Heart left ventricle (tissue), 16 donors: ENCODE measurements around the gene MGAT5. TPM values are rescaled to one million over a fixed set of nuclear protein-coding genes. Genes with fewer than 3 reads are reported as not detected.

ENCODE experiments used
- ATAC-seq, 4 donors: fragments of 200-7000 bp; cut with Tn5 transposase; one replicate each; pipeline ENCODE4 v1.9.1; 2020 to 2022; ENCODE audit warnings: moderate library complexity in 4 of 4, mild to moderate bottlenecking in 3 of 4, moderate number of reproducible peaks in 1 of 4
- DNase-seq, 5 donors: peaks; one replicate each; pipeline ENCODE4 v3.0.0-alpha.2; 2020
- H3K27ac ChIP-seq, 12 donors: fragments of 200-600 bp; sonication (generic) in 4 of 12; one replicate each; pipeline versions ENCODE4 v1.5.0 to v1.8.0; 2016 to 2022; ENCODE audit warnings: mild to moderate bottlenecking in 2 of 12
- H3K27me3 ChIP-seq, 9 donors: fragments of 200-600 bp; sonication (generic) in 2 of 9; one replicate each; pipeline versions ENCODE4 v1.5.1 to v1.8.0; 2016 to 2022; ENCODE audit warnings: mild to moderate bottlenecking in 3 of 9
- H3K36me3 ChIP-seq, 9 donors: fragments of 200-600 bp; sonication (generic) in 2 of 9; one replicate each; pipeline versions ENCODE4 v1.5.0 to v1.8.0; 2018 to 2022; ENCODE audit warnings: mild to moderate bottlenecking in 2 of 9
- H3K4me1 ChIP-seq, 12 donors: fragments of 200-600 bp; sonication (generic) in 4 of 12; one replicate each; pipeline versions ENCODE4 v1.5.0 to v1.8.0; 2016 to 2022; ENCODE audit warnings: mild to moderate bottlenecking in 3 of 12
- H3K4me3 ChIP-seq, 12 donors: fragments of 200-600 bp; sonication (generic) in 4 of 12; one replicate each; pipeline versions ENCODE4 v1.5.0 to v1.8.0; 2017 to 2022; ENCODE audit warnings: mild to moderate bottlenecking in 9 of 12, moderate library complexity in 4 of 12
- H3K9me3 ChIP-seq, 12 donors: fragments of 200-600 bp; sonication (generic) in 4 of 12; one replicate each; pipeline versions ENCODE4 v1.5.0 to v1.8.0; 2016 to 2022; ENCODE audit warnings: mild to moderate bottlenecking in 1 of 12
- CTCF ChIP-seq, 12 donors: fragments of 200-600 bp; sonication (generic) in 4 of 12; IDR thresholded peaks; one replicate each; pipeline versions ENCODE4 v1.5.0 to v1.8.0; 2018 to 2022; ENCODE audit warnings: antibody characterized with exemption in 12 of 12, mild to moderate bottlenecking in 5 of 12
- POLR2A ChIP-seq, 2 donors: fragments of 450-650 bp; IDR thresholded peaks; one replicate each; pipeline ENCODE4 v1.6.1; 2017; ENCODE audit warnings: antibody characterized with exemption in 2 of 2, mild to moderate bottlenecking in 2 of 2, moderate library complexity in 2 of 2
- WGBS, 4 donors: extraction: QIAGEN DNeasy Blood & Tissue Kit in 2 of 4; methylation state at CpG; one replicate each; pipeline versions ENCODE4 v1.1.5 to v1.1.7; 2013 to 2018; 5-methylcytosine and 5-hydroxymethylcytosine counted together
- intact Hi-C, 10 donors: fragments of 100-400 bp; cut with DNase I; formaldehyde crosslinking; loops; one replicate each; pipeline versions ENCODE4 v1.11.1 to v1.14.2; 2022
- long read RNA-seq, 3 donors: library from polyadenylated mRNA; unstranded; transcript quantifications; one replicate each; pipeline ENCODE4 v2.0.0, GENCODE V29; 2020 to 2021
- polyA plus RNA-seq, 2 donors: library from polyadenylated mRNA; stranded (reverse); fragments of 200-250 nt; gene quantifications; one replicate each; pipeline ENCODE4 v1.2.3, GENCODE V29; 2013
- total RNA-seq, 9 donors: library from RNA; depleted of rRNA in 2 of 9; stranded (reverse); fragments of >200 nt in 2 of 9; fragmentation: NEBNext Ultra II Directional in 3 of 9; extraction: Animal tissue kit (Norgen Biotek cat#: 25700) in 3 of 9; gene quantifications; one replicate each; pipeline versions ENCODE4 v1.1.0 to v1.2.4, GENCODE V29; 2016 to 2023
- donor health status: ischemic (EF 13 %, LVEDD 7.1; RV severe dilation, severe dysfunction).
- donor health status: healthy with polysubstance abuse.
- donor health status: DM: no; HTN: yes; CAD: no.
- donor health status: DM: no; HTN: no; CAD: no.
- donor health status: ischemic (EF 25% LVEDD 6.9; RV normal size, moderate dysfunction).
- donor health status: ischemic (EF 25% LVEDD 5.7; RV mildly dilated, moderate dysfunction).
- donor health status: healthy.
- donor health status: DM: yes; HTN: yes; CAD: no.
- donor health status: ischemic (EF 35%, LVEDD 5.7; RV mildly dilated, moderate dysfunction).
- donor health status: nonischemic (EF 11% LVEDD 7.7; RV severe dilation, severe dysfunction).
- donor health status: DM: yes; HTN: yes; CAD: no.
- donor health status: PGD.
- donor health status: ischemic (EF 29% LVEDD 5.4; RV normal size, mild dysfunction).
- donor health status: nonischemic (EF 23%, LVEDD 6.1; RV moderate dilation, normal function).

MGAT5 gene, protein sequence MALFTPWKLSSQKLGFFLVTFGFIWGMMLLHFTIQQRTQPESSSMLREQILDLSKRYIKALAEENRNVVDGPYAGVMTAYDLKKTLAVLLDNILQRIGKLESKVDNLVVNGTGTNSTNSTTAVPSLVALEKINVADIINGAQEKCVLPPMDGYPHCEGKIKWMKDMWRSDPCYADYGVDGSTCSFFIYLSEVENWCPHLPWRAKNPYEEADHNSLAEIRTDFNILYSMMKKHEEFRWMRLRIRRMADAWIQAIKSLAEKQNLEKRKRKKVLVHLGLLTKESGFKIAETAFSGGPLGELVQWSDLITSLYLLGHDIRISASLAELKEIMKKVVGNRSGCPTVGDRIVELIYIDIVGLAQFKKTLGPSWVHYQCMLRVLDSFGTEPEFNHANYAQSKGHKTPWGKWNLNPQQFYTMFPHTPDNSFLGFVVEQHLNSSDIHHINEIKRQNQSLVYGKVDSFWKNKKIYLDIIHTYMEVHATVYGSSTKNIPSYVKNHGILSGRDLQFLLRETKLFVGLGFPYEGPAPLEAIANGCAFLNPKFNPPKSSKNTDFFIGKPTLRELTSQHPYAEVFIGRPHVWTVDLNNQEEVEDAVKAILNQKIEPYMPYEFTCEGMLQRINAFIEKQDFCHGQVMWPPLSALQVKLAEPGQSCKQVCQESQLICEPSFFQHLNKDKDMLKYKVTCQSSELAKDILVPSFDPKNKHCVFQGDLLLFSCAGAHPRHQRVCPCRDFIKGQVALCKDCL
- 100 to 1,000 TPM in 3 of 9 donors, 10 to 100 TPM in 6; 63.1 to 116 (median 84.5) TPM for total RNA-seq
- 10 to 100 TPM in 1 of 2 donors, 1 to 10 TPM in 1; 9.7 to 38.8 TPM for polyA plus RNA-seq
- long read RNA-seq, donor 1, full-length matches to known transcripts = 1 of 53 reads
- long read RNA-seq, donor 1, partial matches to known transcripts = 0 of 53 reads
- long read RNA-seq, donor 1, other reads (novel, unspliced or antisense) = 52 of 53 reads
- long read RNA-seq, donor 2, partial matches to known transcripts = 0 of 56 reads
- long read RNA-seq, donor 2, other reads (novel, unspliced or antisense) = 56 of 56 reads
- long read RNA-seq, donor 3, full-length matches to known transcripts = 1 of 31 reads
- long read RNA-seq, donor 3, partial matches to known transcripts = 1 of 31 reads
- long read RNA-seq, donor 3, other reads (novel, unspliced or antisense) = 29 of 31 reads

DNA sequence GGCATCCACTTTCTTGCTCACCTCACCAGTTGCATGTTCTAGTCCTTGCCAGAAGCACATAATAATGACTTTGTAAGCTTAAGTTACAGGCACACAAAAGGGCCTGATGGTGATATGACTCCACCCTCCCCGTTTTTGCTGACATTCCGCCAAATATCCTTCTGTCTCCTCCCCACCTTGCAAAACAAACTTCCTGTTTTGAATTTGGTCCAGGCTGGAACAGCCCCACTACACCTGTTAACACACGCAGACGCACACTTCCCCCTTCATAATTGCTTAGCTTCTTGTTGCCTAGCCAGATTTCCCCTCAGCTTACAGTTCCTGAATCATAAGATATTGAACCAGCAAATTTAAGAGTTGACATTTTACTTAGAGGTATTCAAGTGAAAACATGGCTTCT lies at the start of gene MGAT5:
MGAT5 (plus strand) TSS at position 269 of the 400 bp plus-strand sequence. CDS start 332 bp downstream, outside the sequence.
- H3K27ac ChIP-seq = peak within 1 kb of the TSS in 1 of 12 donors; percentile 2
- H3K4me1 ChIP-seq = peaks cover 9 to 78% (median 46%) of the 10 kb centered on the region in 12 donors
- WGBS, 4 donors = 35 to 45% (median 39%) methylated on average over 4 of the region's 4 CpGs
- ATAC-seq (peak in 3 of 4 donors; percentile 6 to 61 (median 31)), DNase-seq (no peak)
- TF ChIP-seq CTCF (IDR thresholded peaks at IDR 0.05) (no peak), POLR2A (IDR thresholded peaks at IDR 0.05) (no peak)
- intact Hi-C loops = loop anchor here in 2 of 10 donors (5.0 kb wide), 2 partner anchors 43 to 367 kb away; no protein-coding TSS in a partner anchor
- no peaks in the 10 kb centered on the region for H3K27me3 ChIP-seq
- peaks cover 0 to 21% (median 13%) of the 10 kb centered on the region in 9 donors for H3K36me3 ChIP-seq
- no peak within 1 kb of the TSS for H3K4me3 ChIP-seq
- H3K9me3 ChIP-seq = no peaks in the 10 kb centered on the region

DNA sequence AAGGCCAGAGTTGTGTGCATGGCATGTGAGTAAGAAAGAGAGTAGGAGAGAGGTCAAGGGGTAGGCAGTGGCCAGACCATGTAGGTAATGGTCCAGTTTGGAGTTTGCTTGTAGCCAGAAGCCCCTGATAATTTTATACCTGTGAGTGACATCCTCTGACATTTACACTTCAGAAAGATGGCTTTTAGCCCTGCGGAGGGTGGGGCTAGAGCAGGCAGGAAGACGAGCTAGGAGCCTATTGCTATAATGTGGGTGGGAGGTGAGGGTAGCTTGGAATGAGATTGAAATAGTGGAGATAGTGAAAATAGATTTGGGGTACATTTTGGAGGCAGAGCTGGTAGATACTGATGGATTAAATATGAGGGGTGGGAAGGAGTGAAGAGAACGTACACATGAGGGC lies 48.8 kb upstream of the MGAT5 start:
- no peak for TF ChIP-seq POLR2A (IDR thresholded peaks at IDR 0.05)
- TF ChIP-seq CTCF (IDR thresholded peaks at IDR 0.05) = no peak
- no peaks in the 10 kb centered on the region for H3K36me3 ChIP-seq
- H3K4me1 ChIP-seq = peaks cover 12 to 87% (median 67%) of the 10 kb centered on the region in 12 donors
- H3K27me3 ChIP-seq = no peaks in the 10 kb centered on the region
- no peak overlapping the region for H3K4me3 ChIP-seq
- intact Hi-C loops = loop anchor here in 9 of 10 donors (5.0 to 10.0 kb wide), 3 partner anchors 83 to 320 kb away; no protein-coding TSS in a partner anchor
- ATAC-seq = no peak
- 67 to 78% (median 75%) methylated on average over 3 of the region's 3 CpGs for WGBS, 4 donors
- H3K9me3 ChIP-seq = no peaks in the 10 kb centered on the region
- peak overlapping the region in 3 of 12 donors; percentile 9 to 22 (median 11) for H3K27ac ChIP-seq
- DNase-seq = no peak

- Histone ChIP-seq H3K36me3 (no peaks in the 10 kb centered on the region), H3K27ac (peak overlapping the region in 6 of 12 donors; percentile 9 to 56 (median 22)), H3K9me3 (no peaks in the 10 kb centered on the region), H3K27me3 (no peaks in the 10 kb centered on the region), H3K4me1 (peaks cover 9 to 77% (median 60%) of the 10 kb centered on the region in 12 donors), H3K4me3 (no peak overlapping the region)
- WGBS, 4 donors = 67 to 94% (median 87%) methylated on average over 2 of the region's 2 CpGs
- intact Hi-C loops = loop anchor here in 9 of 10 donors (5.0 to 10.0 kb wide), 3 partner anchors 84 to 321 kb away; no protein-coding TSS in a partner anchor
- TF ChIP-seq POLR2A (IDR thresholded peaks at IDR 0.05) (no peak), CTCF (IDR thresholded peaks at IDR 0.05) (no peak)
- ATAC-seq = no peak
- no peak for DNase-seq
Measured at GRCh38 chr2:134206031-134206430, 47.8 kb upstream of the MGAT5 start.
